Endothelial cell (in vitro differentiated cells): Measurements from ENCODE around the gene SDS. TPM values are rescaled to one million over a fixed set of nuclear protein-coding genes. Genes with fewer than 3 reads are reported as not detected.

ENCODE experiments used
- DNase-seq: peaks from one replicate; pipeline ENCODE4 v3.0.0; 2021; ENCODE audit warnings: low spot score
- H3K27ac Mint-ChIP-seq: one replicate; pipeline ENCODE4 v1.8.0; 2021; ENCODE audit warnings: mixed read lengths, inconsistent platforms; ENCODE audit not compliant: unreplicated experiment
- H3K27me3 Mint-ChIP-seq: one replicate; pipeline ENCODE4 v1.8.0; 2021; ENCODE audit warnings: mild to moderate bottlenecking, moderate library complexity, mixed read lengths, inconsistent platforms; ENCODE audit not compliant: unreplicated experiment
- H3K36me3 Mint-ChIP-seq: one replicate; pipeline ENCODE4 v1.8.0; 2021; ENCODE audit warnings: mild to moderate bottlenecking, low read depth, mixed read lengths, inconsistent platforms; ENCODE audit not compliant: unreplicated experiment
- H3K4me1 Mint-ChIP-seq: one replicate; pipeline ENCODE4 v1.8.0; 2021; ENCODE audit warnings: mild to moderate bottlenecking, mixed read lengths, inconsistent platforms; ENCODE audit not compliant: unreplicated experiment
- H3K4me3 Mint-ChIP-seq: one replicate; pipeline ENCODE4 v1.8.0; 2021; ENCODE audit warnings: mild to moderate bottlenecking, mixed read lengths, inconsistent platforms; ENCODE audit not compliant: unreplicated experiment
- H3K9me3 Mint-ChIP-seq: one replicate; pipeline ENCODE4 v1.8.0; 2021; ENCODE audit warnings: mixed read lengths, inconsistent platforms; ENCODE audit not compliant: unreplicated experiment
- total RNA-seq: library from RNA; stranded (reverse); fragmentation: NEBNext Ultra II Directional; extraction: Animal tissue kit (Norgen Biotek cat#: 25700); gene quantifications from one replicate; pipeline ENCODE4 v1.2.1, GENCODE V29; 2021; ENCODE audit not compliant: unreplicated experiment
- TF ChIP-seq, protein P1 (sequence below): fragments of 200-600 bp; sonication (generic); IDR thresholded peaks from one replicate; pipeline ENCODE4 v1.5.0; 2021; ENCODE audit warnings: antibody characterized with exemption; ENCODE audit not compliant: unreplicated experiment

Gene SDS
- total RNA-seq, 1 donor from 2014 or later: not detected

DNA sequence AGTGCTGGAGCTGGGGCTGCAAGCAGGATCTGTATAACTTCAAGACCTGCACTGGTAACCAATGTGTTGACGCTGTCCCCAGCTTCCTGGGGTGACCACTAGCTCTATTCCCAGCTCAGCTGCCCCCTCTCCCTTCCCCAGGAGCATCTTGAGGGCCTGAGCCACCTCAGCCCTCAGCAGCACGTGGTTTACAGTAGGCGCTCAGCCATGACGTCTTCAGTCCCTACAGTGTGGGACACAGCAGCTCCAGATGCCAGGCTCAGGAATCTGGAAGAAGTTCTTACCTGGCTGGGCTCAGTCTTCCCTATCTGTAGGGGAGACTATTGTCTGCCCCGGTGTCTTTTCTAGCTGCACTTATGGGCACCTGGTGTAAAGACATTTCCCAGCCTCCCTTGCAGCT, 8.6 kb downstream of the SDS start:
- Mint-ChIP-seq H3K4me3 (no peak overlapping the region), H3K27me3 (peaks cover 3% of the 10 kb centered on the region), H3K4me1 (no peaks in the 10 kb centered on the region), H3K27ac (no peak overlapping the region), H3K9me3 (no peaks in the 10 kb centered on the region), H3K36me3 (no peaks in the 10 kb centered on the region)
- TF ChIP-seq, protein P1, sequence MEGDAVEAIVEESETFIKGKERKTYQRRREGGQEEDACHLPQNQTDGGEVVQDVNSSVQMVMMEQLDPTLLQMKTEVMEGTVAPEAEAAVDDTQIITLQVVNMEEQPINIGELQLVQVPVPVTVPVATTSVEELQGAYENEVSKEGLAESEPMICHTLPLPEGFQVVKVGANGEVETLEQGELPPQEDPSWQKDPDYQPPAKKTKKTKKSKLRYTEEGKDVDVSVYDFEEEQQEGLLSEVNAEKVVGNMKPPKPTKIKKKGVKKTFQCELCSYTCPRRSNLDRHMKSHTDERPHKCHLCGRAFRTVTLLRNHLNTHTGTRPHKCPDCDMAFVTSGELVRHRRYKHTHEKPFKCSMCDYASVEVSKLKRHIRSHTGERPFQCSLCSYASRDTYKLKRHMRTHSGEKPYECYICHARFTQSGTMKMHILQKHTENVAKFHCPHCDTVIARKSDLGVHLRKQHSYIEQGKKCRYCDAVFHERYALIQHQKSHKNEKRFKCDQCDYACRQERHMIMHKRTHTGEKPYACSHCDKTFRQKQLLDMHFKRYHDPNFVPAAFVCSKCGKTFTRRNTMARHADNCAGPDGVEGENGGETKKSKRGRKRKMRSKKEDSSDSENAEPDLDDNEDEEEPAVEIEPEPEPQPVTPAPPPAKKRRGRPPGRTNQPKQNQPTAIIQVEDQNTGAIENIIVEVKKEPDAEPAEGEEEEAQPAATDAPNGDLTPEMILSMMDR: no peak
- no peak for DNase-seq

GRCh38 chr12:113393749-113394148, 9.9 kb downstream of the SDS start:
- H3K27ac Mint-ChIP-seq: no peak overlapping the region
- H3K4me3 Mint-ChIP-seq: no peak overlapping the region

GRCh38 chr12:113392988-113393579, 10.6 kb downstream of the SDS start:
- Mint-ChIP-seq H3K4me3 (no peak overlapping the region), H3K9me3 (no peaks in the 10 kb centered on the region), H3K27me3 (peaks cover 3% of the 10 kb centered on the region), H3K36me3 (no peaks in the 10 kb centered on the region), H3K4me1 (no peaks in the 10 kb centered on the region), H3K27ac (no peak overlapping the region)
- TF ChIP-seq, protein P1: no peak
- DNase-seq: no peak

More at GRCh38 chr12:113393749-113394148, 9.9 kb downstream of the SDS start:
- DNase-seq: no peak
- Mint-ChIP-seq H3K9me3 (no peaks in the 10 kb centered on the region), H3K27me3 (peaks cover 3% of the 10 kb centered on the region), H3K4me1 (no peaks in the 10 kb centered on the region), H3K36me3 (no peaks in the 10 kb centered on the region)
- TF ChIP-seq, protein P1: no peak

GRCh38 chr12:113392520-113392919, 11.2 kb downstream of the SDS start:
- Mint-ChIP-seq H3K27ac (no peak overlapping the region), H3K4me3 (no peak overlapping the region), H3K36me3 (no peaks in the 10 kb centered on the region), H3K9me3 (no peaks in the 10 kb centered on the region), H3K4me1 (no peaks in the 10 kb centered on the region), H3K27me3 (peaks cover 3% of the 10 kb centered on the region)
- no peak for DNase-seq
- TF ChIP-seq, protein P1: no peak

DNA sequence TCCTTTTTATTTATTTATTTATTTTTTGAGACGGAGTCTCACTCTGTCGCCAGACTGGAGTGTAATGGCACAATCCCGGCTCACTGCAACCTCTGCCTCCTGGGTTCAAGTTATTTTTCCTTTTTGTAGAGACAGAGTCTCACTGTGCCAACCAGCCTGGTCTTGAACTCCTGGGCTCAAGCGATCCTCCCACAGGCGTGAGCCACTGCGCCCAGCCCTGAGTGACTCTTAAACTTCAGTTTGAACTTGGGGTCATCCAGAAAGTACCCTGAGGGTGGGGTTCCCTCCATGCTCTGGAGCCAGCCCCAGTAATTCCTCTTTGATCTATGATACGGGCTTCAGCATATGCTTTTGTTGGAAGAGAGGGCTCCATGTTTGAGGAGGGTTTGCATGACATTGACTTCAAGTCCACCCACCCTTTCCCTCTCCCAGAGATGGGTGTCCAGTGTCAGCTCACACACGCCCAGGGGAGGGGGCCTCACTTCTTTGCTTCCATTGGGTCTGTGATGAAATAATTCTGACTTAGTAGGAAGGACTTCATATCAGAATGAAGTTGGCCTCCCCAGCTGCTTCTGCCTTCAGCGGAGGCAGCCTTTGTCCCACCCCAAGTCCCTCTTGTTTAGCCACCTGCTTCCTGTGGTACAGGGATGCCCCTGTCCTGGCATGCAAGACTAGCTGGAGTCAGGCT, 11.9 kb downstream of the SDS start:
- peaks cover 3% of the 10 kb centered on the region for H3K27me3 Mint-ChIP-seq
- H3K36me3 Mint-ChIP-seq: no peaks in the 10 kb centered on the region
- no peaks in the 10 kb centered on the region for H3K4me1 Mint-ChIP-seq
- TF ChIP-seq, protein P1: no peak
- no peak overlapping the region for H3K4me3 Mint-ChIP-seq
- H3K27ac Mint-ChIP-seq: no peak overlapping the region
- no peak for DNase-seq
- no peaks in the 10 kb centered on the region for H3K9me3 Mint-ChIP-seq
